K562 (cell line): ENCODE results near the gene E2F3. TPM values are rescaled to one million over a fixed set of nuclear protein-coding genes. Genes with fewer than 3 reads are reported as not detected.

Experiments
- AFF4 ChIP-seq: sonication (generic); formaldehyde crosslinking; IDR thresholded peaks from 2 replicates; pipeline ENCODE4 v1.8.0; 2023; ENCODE audit warnings: mild to moderate bottlenecking, missing genetic modification reagents
- CREB1 ChIP-seq, 2 experiments: sonication (generic) in 1 of 2; formaldehyde crosslinking in 1 of 2; IDR thresholded peaks; 2 replicates each; pipeline versions ENCODE4 v1.6.1 to v1.8.0; 2012 to 2022; ENCODE audit warnings: inconsistent platforms in 1 of 2, mild to moderate bottlenecking in 1 of 2, missing genetic modification reagents in 1 of 2, moderate library complexity in 1 of 2
- DNMT1 ChIP-seq: fragments of 450-650 bp; IDR thresholded peaks from 2 replicates; pipeline ENCODE4 v1.6.1; 2016; ENCODE audit warnings: antibody characterized with exemption, mild to moderate bottlenecking
- ELF2 ChIP-seq: fragments of 250-450 bp; sonication (Bioruptor Pico); IDR thresholded peaks from 2 replicates; pipeline ENCODE4 v1.5.0; 2021; ENCODE audit warnings: mild to moderate bottlenecking
- POLR3A ChIP-seq: IDR thresholded peaks from 2 replicates; pipeline ENCODE4 v1.6.1; 2011; ENCODE audit warnings: borderline replicate concordance, mild to moderate bottlenecking, moderate library complexity; ENCODE audit not compliant: insufficient read length, insufficient read depth; ENCODE audit errors: extremely low read depth
- ZFP1 ChIP-seq: fragments of 450-650 bp; formaldehyde crosslinking; IDR thresholded peaks from 2 replicates; pipeline ENCODE4 v1.4.0; 2020; ENCODE audit warnings: mild to moderate bottlenecking, mixed read lengths
- ZMIZ1 ChIP-seq, 2 experiments: fragments of 150-350 bp in 1 of 2; IDR thresholded peaks; 2 replicates each; pipeline ENCODE4 v1.6.1; 2012 to 2016; ENCODE audit warnings: low read depth in 2 of 2, low read length in 2 of 2, mild to moderate bottlenecking in 1 of 2, moderate library complexity in 1 of 2
- polyA plus RNA-seq, 8 experiments: library from polyadenylated mRNA; depleted of rRNA in 4 of 8; stranded (reverse) in 5 of 8; unstranded in 3 of 8; fragments of >200 nt; fragmentation: Nextera tagmentation in 2 of 8; fragmentation: Illumina TruSeq in 1 of 8; extraction: Ambion mirVana in 2 of 8; extraction: Trizol in 1 of 8; gene quantifications; 2 replicates each; pipeline versions ENCODE4 v1.2.1 to v1.2.3, GENCODE V29; 2011 to 2014; ENCODE audit warnings: inconsistent platforms in 1 of 8, missing spikeins in 1 of 8
- total RNA-seq, 7 experiments: library from RNA; depleted of rRNA in 6 of 7; stranded (reverse); fragments of >200 nt in 6 of 7; fragmentation: Illumina TruSeq in 2 of 7; extraction: Trizol in 2 of 7; gene quantifications; 2 replicates each; pipeline versions ENCODE4 v1.2.1 to v1.2.3, GENCODE V29; 2011 to 2021; ENCODE audit warnings: low replicate concordance in 1 of 7
- TF ChIP-seq, protein P1 (sequence below): fragments of 250-450 bp; sonication (Bioruptor Pico); IDR thresholded peaks from 2 replicates; pipeline ENCODE4 v1.5.0; 2020; ENCODE audit warnings: mild to moderate bottlenecking
- TF ChIP-seq, protein P2 (sequence below): fragments of 250-450 bp; sonication (Bioruptor Pico); IDR thresholded peaks from 2 replicates; pipeline ENCODE4 v1.8.0; 2021; ENCODE audit warnings: moderate library complexity, mild to moderate bottlenecking, inconsistent platforms

The E2F3 gene
- total and polyA plus RNA-seq, 9 of the 15 experiments (the other 6 are each of a cell fraction or from before 2014, with no cell fraction given) = 11.1 to 44.7 (median 27.2) TPM

- no peak for TF ChIP-seq POLR3A
- TF ChIP-seq DNMT1 = no peak
- TF ChIP-seq AFF4 (CRISPR knock-in tag) = peak; percentile 92
- no peak for TF ChIP-seq ZFP1
- TF ChIP-seq, protein P1, sequence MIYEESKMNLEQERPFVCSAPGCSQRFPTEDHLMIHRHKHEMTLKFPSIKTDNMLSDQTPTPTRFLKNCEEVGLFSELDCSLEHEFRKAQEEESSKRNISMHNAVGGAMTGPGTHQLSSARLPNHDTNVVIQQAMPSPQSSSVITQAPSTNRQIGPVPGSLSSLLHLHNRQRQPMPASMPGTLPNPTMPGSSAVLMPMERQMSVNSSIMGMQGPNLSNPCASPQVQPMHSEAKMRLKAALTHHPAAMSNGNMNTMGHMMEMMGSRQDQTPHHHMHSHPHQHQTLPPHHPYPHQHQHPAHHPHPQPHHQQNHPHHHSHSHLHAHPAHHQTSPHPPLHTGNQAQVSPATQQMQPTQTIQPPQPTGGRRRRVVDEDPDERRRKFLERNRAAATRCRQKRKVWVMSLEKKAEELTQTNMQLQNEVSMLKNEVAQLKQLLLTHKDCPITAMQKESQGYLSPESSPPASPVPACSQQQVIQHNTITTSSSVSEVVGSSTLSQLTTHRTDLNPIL (CRISPR knock-in tag) = no peak
- TF ChIP-seq ELF2 (CRISPR knock-in tag) = no peak; the same call in 1 of the 2 replicates
- TF ChIP-seq ZMIZ1 (IDR thresholded peaks at IDR 0.05; ENCODE audit: low read depth in 2 of 2, low read length in 2 of 2) = peak in 1 of 2 experiments; percentile 81; a peak in 2 of 4 replicates
- TF ChIP-seq, protein P2, sequence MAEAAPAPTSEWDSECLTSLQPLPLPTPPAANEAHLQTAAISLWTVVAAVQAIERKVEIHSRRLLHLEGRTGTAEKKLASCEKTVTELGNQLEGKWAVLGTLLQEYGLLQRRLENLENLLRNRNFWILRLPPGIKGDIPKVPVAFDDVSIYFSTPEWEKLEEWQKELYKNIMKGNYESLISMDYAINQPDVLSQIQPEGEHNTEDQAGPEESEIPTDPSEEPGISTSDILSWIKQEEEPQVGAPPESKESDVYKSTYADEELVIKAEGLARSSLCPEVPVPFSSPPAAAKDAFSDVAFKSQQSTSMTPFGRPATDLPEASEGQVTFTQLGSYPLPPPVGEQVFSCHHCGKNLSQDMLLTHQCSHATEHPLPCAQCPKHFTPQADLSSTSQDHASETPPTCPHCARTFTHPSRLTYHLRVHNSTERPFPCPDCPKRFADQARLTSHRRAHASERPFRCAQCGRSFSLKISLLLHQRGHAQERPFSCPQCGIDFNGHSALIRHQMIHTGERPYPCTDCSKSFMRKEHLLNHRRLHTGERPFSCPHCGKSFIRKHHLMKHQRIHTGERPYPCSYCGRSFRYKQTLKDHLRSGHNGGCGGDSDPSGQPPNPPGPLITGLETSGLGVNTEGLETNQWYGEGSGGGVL (CRISPR knock-in tag) = no peak
- TF ChIP-seq CREB1 (IDR thresholded peaks at IDR 0.05) = peak; percentile 52; the same call in 1 of the 2 replicates
- TF ChIP-seq CREB1 (CRISPR knock-in tag; IDR thresholded peaks at IDR 0.05) = no peak; the same call in 1 of the 2 replicates
Measured at GRCh38 chr6:20401205-20402091, at the start of gene E2F3 (continued).
